Stimulated activated CD4-positive, alpha-beta T cell treated with anti-CD3 and anti-CD28 coated beads, TNF-alpha, amount 100 ng/mL, for 1 hour (primary cell): ENCODE measurements around the gene IGSF23.

Experiments
- DNase-seq, 3 donors: peaks; one replicate each; pipeline ENCODE4 v3.0.0-alpha.2; 2020; ENCODE audit warnings: low read depth in 3 of 3, low spot score in 1 of 3

IGSF23 gene, protein sequence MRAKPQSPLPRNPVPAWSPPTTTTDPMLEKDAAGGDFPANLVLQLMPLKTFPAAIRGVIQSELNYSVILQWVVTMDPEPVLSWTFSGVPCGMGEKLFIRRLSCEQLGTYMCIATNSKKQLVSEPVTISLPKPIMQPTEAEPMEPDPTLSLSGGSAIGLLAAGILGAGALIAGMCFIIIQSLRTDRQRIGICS

DNA sequence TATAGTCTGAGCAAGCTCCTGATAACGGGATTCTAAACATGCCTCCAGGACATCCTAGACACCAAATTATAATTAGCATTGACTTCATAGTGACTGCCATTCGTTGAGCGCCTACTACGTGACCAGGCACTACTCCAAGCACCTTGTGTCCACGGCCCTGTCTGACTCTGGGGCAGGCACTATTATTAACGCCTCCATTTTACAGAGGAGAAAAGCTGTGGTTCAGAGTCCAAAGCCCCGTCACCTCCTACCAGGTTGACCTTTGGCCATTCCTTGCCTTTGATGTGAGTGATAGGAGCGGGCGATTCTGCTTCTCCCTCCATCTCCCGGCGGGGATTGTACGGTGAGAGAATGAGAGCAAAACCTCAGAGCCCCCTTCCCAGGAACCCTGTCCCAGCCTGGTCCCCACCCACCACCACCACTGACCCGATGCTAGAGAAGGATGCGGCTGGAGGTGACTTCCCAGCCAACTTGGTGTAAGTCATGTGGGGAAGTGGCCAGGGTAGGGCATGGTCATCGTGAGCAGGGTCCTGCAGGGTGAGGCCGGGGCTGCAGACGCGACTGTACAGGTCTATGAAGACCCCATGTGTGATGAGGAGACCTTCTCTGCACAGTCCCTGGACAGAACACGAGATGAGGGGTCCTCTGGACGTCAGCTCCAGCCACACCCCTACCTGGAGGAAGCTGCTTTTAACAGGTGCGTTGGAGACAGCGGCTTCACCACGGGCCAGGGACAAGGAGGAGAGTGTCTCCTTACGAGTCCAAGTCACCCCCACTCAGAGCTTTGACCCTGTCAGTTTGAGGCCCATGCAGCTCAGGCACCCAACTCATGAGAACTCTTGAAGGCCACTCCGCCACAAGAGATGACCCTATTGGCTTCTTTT is at the start of gene IGSF23:
TSS of gene IGSF23 (plus strand) at position 269 of the 884 bp plus-strand sequence. CDS start at position 352, 83 bp downstream.
- DNase-seq = no peak

DNA sequence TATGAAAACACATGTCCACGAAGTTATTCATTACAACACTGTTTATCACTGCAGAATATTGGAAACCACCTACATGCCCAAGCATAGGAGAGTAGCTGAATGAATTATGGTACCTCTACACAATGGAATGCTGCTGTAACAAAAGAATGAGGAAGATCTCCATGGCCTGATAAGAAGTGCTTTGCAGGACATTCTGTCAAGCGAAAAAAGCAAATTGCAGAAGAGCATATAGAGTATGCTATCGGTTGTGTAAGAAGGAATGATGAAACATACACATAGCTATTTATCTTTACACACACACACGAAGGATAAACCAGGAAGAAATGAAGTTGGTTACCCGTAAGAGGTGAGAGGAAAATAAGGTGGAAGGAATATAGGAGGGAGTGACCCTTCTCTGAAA is 46.4 kb upstream of the IGSF23 start:
- no peak for DNase-seq

DNA sequence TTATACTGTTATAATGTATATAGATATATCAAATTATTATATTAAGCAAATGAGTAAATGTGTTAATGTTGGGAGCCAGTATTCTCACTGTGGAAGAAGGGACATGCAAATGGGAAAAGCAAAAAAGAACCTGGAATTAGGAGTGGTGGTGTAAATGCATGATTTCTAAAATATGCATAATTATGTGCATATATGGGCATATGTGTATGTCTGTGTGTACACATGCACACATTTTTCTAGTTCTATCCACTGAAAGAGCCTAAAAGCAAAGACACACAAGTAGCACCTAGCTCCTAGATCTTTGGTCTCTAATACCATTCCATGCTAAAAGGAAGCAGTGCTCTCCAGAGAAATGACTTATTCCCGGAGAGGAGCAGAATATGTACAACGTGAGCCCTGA is 45.6 kb upstream of the IGSF23 start:
- no peak for DNase-seq

DNA sequence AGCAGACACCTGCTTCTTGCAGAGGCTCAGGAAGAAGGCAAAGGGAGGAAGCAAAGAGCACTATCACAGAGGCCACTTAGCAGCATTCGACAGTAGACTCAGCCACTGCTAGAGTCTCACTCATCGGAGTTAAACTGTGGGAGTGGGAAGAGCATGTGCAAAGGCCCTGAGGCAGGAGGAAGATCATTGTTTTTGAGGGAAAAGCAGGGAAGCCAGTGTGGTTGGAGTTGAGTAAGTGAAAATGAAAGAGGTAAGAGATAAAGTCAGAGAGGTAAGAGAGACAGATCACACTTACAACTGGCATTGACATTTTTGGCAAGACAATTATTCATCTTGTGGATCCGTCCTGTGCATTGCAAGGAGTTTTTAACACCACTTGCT is 42.8 kb upstream of the IGSF23 start:
- DNase-seq = no peak

DNA sequence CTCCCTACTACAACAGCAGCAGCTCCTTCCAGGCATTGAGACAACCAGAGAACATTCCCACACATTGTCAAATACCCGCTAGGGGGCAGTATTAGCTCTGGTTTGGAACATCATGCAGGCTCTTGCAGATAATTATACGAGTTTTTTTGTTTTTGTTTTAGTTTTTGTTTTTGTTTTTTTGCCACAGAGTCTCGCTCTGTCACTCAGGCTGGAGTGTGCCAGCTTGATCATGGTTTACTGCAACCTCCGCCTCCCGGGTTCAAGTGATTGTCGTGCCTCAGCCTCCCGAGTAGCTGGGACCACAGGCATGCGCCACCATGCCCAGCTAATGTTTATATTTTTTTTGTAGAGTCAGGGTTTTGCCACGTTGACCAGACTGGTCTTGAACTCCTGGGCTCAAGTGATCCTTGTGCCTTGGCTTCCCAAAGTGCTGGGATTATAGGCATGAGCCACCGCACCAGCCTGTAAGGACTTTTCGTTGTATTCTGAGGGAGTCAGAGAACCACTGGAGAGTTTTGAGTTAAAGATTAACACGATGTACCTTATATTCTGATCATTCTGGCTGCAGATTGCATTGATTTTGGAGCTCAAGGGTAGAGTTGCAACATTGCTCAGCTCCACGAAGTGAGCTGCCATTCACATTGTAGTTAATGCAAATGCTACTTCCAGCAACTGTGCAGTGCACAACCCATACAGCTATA is 42.2 kb upstream of the IGSF23 start:
- peak in 2 of 3 donors; percentile 2 to 10 for DNase-seq

DNA sequence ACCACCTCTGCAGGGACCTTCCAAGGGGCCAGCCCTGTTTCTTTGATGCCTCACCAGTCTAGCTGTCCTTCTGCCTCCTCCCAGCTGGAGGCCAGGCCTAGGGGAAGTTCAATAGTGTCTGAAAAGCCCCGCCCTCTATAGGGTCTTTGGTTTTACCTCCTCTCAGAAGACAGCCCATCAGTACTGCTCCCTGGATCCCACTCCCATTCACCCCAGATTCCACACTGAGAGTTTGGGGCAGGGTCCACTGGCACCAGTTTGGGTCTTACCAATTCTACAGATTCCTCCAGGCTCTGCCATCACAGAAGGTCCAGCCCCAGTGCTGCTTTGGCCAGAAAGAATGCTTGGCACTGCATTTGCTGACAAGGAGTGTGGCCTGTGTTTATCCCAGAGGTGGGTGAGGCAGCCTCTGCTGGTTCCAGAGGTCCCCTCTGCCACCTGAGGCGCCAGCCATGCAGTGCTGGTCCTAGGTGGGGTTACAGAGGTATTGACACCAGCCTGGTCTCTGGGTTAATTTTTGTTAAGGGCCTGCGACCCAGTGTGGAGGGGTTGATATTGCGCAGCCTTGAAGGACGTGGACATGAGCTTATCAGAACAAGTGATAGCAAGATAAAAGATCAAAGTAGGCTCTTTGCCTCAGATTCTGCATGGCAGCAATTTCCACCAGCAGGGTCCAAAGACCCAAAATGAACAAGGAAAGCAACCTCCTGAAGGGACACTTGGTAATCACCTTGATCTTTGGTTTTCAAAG is 41.4 kb upstream of the IGSF23 start:
- no peak for DNase-seq

DNA sequence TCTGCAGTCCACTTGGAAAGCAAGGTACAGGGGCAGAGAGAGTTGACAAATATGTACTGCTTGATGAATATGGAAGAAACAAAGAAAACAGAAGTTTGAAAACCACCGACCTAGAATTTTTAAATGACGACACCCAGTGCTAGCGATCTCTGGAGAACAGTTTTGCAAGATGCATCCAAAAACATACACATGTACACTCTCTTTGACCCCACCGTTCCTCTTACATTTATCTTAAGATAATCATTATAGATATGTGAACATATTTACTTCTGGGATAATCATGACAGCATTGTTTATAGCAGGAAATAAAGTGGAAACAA is 40.8 kb upstream of the IGSF23 start:
- no peak for DNase-seq

DNA sequence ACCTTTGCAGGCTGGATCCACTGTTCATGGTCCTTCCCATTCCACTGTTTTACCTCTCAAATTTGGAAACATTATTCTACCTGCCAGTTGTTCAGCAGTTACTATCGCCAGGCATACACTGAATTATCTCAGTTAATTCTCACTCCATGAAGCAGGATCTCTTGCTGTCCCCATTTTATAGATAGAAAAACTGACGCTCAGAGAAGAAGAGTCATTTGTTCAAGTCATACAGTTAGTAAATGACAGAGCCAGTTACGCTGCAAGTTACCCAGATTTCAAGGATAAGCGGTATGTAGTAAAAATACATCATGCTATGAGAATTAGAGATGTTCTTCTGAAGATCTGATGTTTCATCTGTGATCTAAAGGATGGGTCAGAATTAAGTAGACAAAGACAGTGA is 40.2 kb upstream of the IGSF23 start:
- DNase-seq = no peak

DNA sequence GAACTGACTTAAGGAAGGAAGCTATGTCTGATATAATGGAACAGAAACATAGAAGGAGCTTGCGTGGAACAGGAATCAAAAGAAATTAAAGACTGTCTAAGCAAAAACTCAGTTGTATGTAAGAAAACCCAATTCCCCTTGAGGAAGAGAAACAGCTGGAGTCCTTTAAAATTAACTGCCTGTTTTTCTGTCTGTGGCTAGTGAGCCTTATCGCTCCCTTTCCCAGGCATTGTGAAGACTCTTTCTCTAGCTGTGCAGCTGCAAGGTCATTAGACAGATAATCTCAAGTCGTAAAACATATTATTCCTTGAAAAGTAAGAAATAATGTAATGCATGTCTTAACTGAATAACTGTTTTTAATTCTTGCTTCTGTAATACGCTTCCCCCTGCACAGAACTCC is 39.7 kb upstream of the IGSF23 start:
- DNase-seq = no peak

DNA sequence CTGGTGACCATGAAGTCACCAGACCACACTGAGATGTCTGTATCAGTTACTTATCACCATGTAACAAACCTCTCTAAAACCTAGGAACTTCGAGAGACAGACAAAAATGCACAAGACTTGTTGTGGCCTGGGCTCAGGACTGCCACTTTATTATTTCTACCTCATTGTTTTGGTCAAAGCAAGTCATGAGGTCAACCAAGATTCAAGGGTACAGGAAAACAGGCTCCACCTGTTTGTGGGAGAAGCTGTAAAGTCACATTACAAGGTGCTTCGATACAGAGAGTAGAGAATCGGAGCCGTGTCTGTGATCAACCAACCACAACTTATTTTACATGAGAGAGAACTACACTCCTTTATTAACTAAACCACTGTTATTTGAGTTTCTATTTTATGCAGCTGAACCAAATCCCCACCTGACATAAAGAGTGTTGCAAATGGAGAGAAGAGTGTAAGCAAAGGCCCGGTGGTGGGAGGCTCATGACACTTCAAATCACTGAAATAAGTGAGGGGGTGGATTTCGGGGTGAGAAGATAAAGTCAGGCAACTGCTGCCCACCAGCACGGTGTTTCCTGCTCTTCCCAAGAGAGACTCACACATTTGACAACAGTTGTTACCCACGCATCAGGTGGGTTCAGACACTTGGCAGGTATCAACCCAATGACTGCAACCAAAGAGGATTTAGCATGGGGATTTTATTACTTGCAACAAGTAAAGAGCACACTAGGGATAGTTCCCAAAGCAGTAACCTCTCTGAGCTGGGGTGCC is 39.0 kb upstream of the IGSF23 start:
- no peak for DNase-seq

DNA sequence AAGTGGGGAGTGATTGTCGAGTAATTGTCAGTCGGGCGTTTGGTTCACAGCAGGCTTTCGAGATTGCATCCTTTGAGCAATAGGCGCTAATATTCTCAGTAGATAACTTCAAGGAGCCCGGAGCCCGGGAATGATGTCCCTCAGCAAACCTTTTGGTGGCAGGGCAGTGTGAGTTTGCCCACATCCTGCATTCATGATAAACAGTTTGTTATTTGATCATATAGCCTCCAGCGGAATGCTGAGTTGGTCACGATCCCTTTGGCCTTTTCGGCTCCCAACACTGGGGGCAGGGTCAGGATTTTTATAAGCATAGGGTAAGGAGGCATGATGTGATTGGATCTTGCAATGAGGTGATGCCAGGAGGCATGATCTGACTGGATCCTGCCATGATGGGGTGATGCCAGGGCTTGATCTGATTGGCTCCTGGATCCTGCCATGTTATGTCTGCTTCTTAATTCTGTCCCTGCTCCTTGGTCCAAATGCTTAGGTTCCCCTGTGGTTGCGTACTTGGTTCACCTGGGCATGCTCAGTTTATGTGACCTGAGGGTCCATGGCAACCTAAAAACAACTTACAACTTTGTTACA is 38.2 kb upstream of the IGSF23 start:
- DNase-seq = no peak

DNA sequence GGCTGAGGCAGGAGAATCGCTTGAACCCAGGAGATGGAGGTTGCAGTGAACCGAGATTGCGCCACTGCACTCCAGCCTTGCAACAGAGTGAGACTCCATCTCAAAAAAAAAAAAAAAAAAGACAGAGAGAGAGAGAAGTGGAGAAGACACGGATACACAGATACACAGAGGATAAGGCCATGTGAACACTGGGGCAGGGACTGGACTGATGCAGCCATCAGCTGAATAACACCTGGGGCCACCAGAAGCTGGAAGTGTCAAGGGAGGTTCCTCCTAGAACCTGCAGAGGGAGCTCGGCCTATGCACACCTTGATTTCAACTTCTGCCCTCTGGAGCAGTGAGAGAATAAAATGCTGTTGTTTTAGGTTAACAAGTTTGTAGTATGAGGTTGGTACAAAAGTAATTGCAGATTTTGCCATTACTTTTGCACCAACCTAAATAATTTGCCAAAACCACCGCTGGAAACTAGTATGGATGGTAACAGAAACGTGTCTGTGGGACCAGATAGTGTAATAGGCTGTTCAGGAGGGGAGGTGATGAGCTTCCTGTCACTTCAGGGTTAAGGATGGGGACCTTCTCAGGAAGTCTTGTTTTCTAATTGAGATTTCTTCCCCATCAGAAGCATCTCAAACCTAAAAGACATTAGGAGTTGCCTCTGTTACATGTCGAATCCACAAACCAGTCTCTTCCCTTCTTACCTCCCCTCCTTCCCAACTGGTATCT is 36.4 kb upstream of the IGSF23 start:
- DNase-seq = no peak

DNA sequence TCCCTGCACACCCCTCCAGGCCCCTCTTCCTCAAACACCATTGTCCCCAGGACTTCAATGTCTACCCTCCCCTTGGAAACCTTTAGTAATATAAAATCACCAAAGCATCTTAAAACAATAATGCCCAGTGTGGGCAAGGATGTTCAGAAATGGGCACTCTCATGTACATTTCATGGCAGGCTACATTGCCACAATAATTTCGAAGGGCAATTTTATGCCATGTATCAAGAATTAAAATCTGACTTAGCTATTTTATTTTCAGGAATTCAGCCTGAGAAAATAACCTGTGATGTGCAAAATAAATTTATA is 35.8 kb upstream of the IGSF23 start:
- no peak for DNase-seq

DNA sequence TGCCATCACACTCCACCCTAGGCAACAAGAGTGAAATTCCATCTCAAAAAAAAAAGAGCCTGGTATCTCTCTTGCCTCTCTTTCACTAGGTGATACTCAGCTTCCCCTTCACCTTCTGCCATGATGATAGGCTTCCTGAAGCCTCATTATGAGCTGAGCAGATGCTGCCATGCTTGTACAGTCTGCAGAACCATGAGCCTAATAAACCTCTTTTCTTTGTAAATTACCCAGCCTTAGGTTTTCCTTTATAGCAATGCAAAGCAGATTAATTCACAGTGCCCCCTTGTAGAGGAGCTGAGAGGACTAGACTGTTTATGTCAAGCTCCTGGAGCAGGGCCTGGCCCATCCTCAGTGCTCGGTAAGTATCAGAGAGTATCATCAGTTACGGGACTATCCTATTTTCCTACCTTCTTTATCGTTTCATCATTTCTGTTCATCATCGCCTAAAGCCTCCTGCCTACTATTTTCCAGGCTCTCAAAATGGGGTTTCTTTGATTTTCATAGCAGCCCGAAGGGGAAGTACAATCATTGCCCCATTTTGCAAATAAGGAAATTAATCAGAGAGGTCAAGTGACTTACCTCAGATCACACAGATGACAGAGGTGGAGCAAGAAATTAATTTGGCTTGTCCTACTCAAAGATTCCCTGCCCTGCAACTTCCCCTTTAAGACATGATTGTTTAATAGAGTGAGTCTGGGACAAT is 33.5 kb upstream of the IGSF23 start:
- no peak for DNase-seq

DNA sequence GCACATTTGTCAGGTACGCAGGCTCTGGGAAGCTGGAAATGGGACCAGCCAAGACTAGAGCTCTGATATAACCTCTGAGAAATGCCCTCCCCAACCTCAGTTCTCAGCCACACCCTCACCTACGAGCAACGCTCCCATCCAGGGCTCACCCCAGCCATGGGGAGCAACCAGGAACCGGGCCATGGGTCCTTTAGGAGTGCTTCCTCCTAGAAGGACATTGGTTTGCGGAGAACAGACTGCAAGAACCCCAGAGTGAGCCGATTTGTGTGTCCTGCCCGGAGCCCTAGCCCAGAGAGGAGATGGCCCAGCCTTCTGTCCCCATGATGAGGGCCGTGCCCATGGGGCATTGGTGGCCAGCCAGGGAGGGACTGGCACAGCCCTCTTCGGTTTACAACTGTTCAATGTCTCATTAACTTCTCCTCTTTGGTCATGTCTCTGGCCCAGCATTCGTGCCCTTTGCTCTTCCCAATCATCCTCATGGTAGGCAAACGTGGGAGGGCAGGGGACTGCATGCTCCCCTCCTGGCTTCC is 32.9 kb upstream of the IGSF23 start:
- no peak for DNase-seq

DNA sequence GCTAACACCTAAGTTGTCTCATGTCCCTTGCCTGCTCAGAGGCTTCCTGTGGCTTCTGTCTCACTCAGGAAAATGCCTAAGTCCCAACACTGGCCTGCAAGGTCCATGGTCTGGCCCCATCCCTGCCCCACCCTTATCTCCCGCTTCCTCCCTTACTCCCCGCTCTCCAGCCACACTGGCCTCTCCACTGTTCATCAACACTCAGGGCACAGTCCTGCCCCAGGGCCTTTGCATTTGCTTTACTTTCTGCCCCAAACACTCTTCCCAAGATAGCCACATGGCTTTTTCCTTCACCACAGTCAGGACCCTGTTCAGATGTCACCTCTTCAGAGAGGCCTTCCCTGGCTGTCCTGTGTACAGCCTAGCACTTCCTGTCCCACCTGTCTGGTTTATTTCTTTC is 32.1 kb upstream of the IGSF23 start:
- DNase-seq = no peak

DNA sequence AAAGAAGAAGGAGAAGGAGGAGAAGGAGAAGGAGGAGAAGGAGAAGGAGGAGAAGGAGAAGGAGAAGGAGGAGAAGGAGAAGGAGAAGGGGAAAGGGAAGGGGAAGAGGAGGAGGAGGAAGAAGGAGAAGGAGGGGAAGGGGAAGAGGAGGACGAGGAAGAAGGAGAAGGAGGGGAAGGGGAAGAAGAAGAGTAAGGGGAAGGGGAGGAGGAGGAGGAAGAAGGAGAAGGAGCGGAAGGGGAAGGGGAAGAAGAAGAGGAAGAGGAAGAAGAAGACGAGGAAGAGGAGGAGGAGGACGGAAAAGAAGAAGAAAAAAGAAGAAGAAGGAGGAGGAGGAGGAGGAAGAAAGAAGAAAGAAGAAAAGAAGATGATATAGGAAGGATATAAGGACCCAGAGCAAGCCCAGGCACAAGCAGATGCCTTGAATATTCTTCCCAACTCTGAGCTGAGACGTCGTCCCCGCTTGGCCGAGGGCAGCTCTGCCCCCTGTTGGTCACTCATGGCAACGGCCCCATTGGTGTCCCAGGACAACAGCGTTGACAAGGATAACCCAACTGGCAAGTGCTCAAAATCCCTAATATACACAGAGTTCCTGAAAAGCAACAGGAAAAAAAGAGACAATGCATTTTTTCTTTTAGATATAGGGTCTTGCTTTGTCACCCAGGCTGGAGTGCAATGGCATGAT is 30.6 kb upstream of the IGSF23 start:
- DNase-seq = peak in 1 of 3 donors; percentile 7

DNA sequence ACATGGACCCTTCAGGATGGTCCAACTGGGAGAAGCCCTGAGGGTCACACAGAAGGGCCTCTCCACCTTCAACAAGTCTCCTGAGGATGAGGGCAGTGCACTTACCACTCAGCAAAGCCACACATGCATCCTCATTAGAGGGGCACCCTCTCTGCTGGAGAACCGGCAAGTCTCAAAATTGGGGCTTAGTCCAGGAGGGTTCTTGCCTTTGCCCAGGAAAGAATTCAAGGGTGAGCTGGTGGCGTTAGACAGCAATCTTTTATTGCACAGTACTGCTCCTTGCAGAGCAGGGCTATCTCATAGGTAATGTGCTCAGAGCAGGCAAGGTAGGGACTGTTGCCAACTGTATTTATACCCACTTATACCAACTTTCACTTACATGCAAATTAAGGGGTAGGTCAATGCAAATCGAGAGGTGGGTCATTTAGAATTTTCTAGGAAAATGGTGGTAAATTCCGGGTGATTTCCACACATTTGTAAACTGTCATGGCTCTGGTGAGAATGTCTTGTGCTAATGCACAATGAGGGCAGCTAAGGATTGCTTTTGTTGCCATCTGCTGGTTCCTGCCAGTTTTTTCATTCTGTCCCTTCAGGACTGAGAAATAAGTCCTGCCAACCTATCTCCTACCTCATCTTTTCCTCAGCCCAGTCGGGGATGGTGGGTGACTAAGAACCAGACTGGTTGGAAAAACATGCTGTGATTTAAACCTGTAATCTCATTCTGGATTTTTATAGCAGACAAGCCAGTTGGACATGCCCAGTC is 27.8 kb upstream of the IGSF23 start:
- no peak for DNase-seq
